T-helper 1 cell treated with Interleukin-12 subunit alpha and Interleukin-12 subunit beta and Interleukin-4 antibody, amounts not matched to agents 30 ng/mL and 1 ng/mL, for 36 hours (primary cell): ENCODE measurements around the gene MLH3. TPM values are rescaled to one million over a fixed set of nuclear protein-coding genes. Genes with fewer than 3 reads are reported as not detected.

Experiments used
- intact Hi-C: fragments of 100-400 bp; cut with micrococcal nuclease; formaldehyde crosslinking; loops from one replicate; pipeline ENCODE4 v1.15.1; 2024
- total RNA-seq: library from RNA; stranded (reverse); gene quantifications from 2 replicates; pipeline ENCODE4 v1.2.3, GENCODE V29; 2022

Gene MLH3
- 18.3 and 20.2 TPM in 2 replicates for total RNA-seq

- intact Hi-C loops = loop anchor here (1.0 to 5.0 kb wide), 3 partner anchors 12 to 126 kb away; partner anchors contain the start of genes EIF2B2 and TMED10
These were observed at the start of gene MLH3 for GRCh38 chr14:75050852-75051555. TSS of gene MLH3 (minus strand) at chr14:75051467. CDS start at chr14:75049655, 1,812 bp downstream.

GRCh38 chr14:75098682-75099081 lies 47.4 kb upstream of the MLH3 start:
- intact Hi-C loops = no loop called here

GRCh38 chr14:75098212-75098611 lies 46.9 kb upstream of the MLH3 start:
- intact Hi-C loops = no loop called here

- intact Hi-C loops = no loop called here
These were observed 45.7 kb upstream of the MLH3 start for GRCh38 chr14:75096959-75097358.

- intact Hi-C loops = no loop called here
These were observed 44.4 kb upstream of the MLH3 start for GRCh38 chr14:75095690-75096089.

- intact Hi-C loops = no loop called here
These were observed 43.6 kb upstream of the MLH3 start for GRCh38 chr14:75094896-75095295.

- intact Hi-C loops = no loop called here
These were observed 41.4 kb upstream of the MLH3 start for GRCh38 chr14:75092698-75093097.

GRCh38 chr14:75091251-75091650 lies 40.0 kb upstream of the MLH3 start:
- intact Hi-C loops = no loop called here

GRCh38 chr14:75090353-75090752 lies 39.1 kb upstream of the MLH3 start:
- intact Hi-C loops = no loop called here

GRCh38 chr14:75088566-75089373 lies 37.5 kb upstream of the MLH3 start:
- intact Hi-C loops = loop anchor here (1.0 kb wide), 5 partner anchors 142 to 479 kb away; no protein-coding TSS in a partner anchor

GRCh38 chr14:75088153-75088552 lies 36.9 kb upstream of the MLH3 start:
- intact Hi-C loops = loop anchor here (1.0 kb wide), 5 partner anchors 142 to 479 kb away; no protein-coding TSS in a partner anchor

- intact Hi-C loops = no loop called here
These were observed 33.2 kb upstream of the MLH3 start for GRCh38 chr14:75084513-75084912.

GRCh38 chr14:75083271-75083670 lies 32.0 kb upstream of the MLH3 start:
- intact Hi-C loops = no loop called here

GRCh38 chr14:75081660-75082229 lies 30.5 kb upstream of the MLH3 start:
- intact Hi-C loops = no loop called here

GRCh38 chr14:75079521-75079920 lies 28.3 kb upstream of the MLH3 start:
- intact Hi-C loops = no loop called here

- intact Hi-C loops = no loop called here
These were observed 26.5 kb upstream of the MLH3 start for GRCh38 chr14:75077794-75078193.

GRCh38 chr14:75070383-75070782 lies 19.1 kb upstream of the MLH3 start:
- intact Hi-C loops = no loop called here

- intact Hi-C loops = loop anchor here (1.0 to 2.0 kb wide), 4 partner anchors 57 to 591 kb away; partner anchors contain the start of genes EIF2B2, ERG28, NEK9 and RPS6KL1
These were observed 18.5 kb upstream of the MLH3 start for GRCh38 chr14:75069811-75070145.

GRCh38 chr14:75069121-75069810 lies 18.0 kb upstream of the MLH3 start, which contains the start of gene ZC2HC1C:
TSS of gene ZC2HC1C (plus strand) at chr14:75069641. CDS start at chr14:75070574, 933 bp downstream.
- intact Hi-C loops = loop anchor here (1.0 to 2.0 kb wide), 4 partner anchors 58 to 592 kb away; partner anchors contain the start of genes EIF2B2, ERG28, NEK9 and RPS6KL1

- intact Hi-C loops = loop anchor here (1.0 to 2.0 kb wide), 4 partner anchors 58 to 592 kb away; partner anchors contain the start of genes EIF2B2, ERG28, NEK9 and RPS6KL1
These were observed 17.2 kb upstream of the MLH3 start for GRCh38 chr14:75068294-75069120.
